Measurements from ENCODE around the gene ZNF117. TPM values are rescaled to one million over a fixed set of nuclear protein-coding genes. Genes with fewer than 3 reads are reported as not detected.

The ZNF117 gene
- total and polyA plus RNA-seq, 2 donors (not counting 1 experiment from before 2014, with no cell fraction given) = 5.2 to 9.2 TPM

DNA sequence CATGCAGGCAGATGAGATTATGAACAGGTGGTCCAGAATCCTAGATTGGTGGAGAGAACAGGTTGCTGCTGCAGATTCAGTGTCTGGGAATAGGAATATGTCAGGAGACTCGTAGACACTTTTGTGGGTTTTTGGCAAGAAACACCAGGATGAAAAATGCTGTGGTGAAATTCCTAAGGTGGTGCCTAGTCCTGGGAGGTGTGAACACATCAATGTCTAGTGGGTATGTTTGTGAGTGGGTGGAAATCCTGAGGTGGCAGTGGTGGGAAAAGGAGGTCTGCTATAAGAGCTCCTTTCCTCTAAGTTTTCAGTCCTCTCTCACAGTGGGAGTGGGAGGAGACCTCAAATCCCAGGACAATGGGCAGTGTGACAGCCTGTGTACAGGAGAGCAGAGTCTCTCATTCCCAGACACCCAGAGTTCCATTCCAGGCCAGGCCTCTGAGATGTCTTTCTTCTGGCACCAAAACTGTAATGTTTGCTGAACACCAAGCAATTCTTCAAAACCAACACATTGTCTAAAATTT, 10.5 kb upstream of the ZNF117 start:
- H3K36me3 ChIP-seq (replicated peaks in 1 of 2; ENCODE audit: control extremely low read depth in 1 of 2, control insufficient read depth in 1 of 2, extremely low read depth in 1 of 2, insufficient read depth in 2 of 2, low read length in 1 of 2) = peaks cover 0 to 21% of the 10 kb centered on the region in 2 experiments
- no peak overlapping the region for H3K4me2 ChIP-seq (replicated peaks; ENCODE audit: low read depth, low read length, poor library complexity, severe bottlenecking)
- no peaks in the 10 kb centered on the region for H3K27me3 ChIP-seq (replicated peaks in 1 of 4; ENCODE audit: control extremely low read depth in 1 of 4, control insufficient read depth in 3 of 4, insufficient read depth in 4 of 4, low read length in 3 of 4)
- CTCF ChIA-PET = no interaction called here
- no peak overlapping the region for H3K4me3 ChIP-seq (ENCODE audit: control extremely low read depth in 1 of 5, extremely low read depth in 1 of 5, insufficient read depth in 1 of 5, low read depth in 2 of 5, low read length in 4 of 5)
- H3K4me1 ChIP-seq (ENCODE audit: control insufficient read depth in 2 of 2, insufficient read depth in 2 of 2, low read length in 2 of 2) = peaks cover 36 to 56% of the 10 kb centered on the region in 2 donors
- peaks cover 20% of the 10 kb centered on the region for H3K9me3 Mint-ChIP-seq (ENCODE audit: insufficient read depth)
- H3K27ac Mint-ChIP-seq = peak overlapping the region; percentile 46
- H4K20me1 ChIP-seq (ENCODE audit: control insufficient read depth, insufficient read depth, low read length, poor library complexity, severe bottlenecking) = no peaks in the 10 kb centered on the region
- no peak overlapping the region for H3K4me3 Mint-ChIP-seq
- intact Hi-C loops (cut with micrococcal nuclease) = loop anchor here (10.0 kb wide), 1 partner anchor 373 kb away; the partner anchor contains the start of gene ZNF92
- TF ChIP-seq EZH2 (IDR thresholded peaks at IDR 0.05; ENCODE audit: borderline replicate concordance, insufficient read depth, low read depth, low read length, poor library complexity, severe bottlenecking) = no peak
- no peak for TF ChIP-seq CTCF (IDR thresholded peaks at IDR 0.05)
- DNase-seq (no peak), ATAC-seq (ENCODE audit: low read depth) (no peak)
- H3K9me3 ChIP-seq (ENCODE audit: control extremely low read depth in 1 of 3, control insufficient read depth in 2 of 3, insufficient read depth in 1 of 3, low read length in 2 of 3) = peaks cover 0 to 61% (median 48%) of the 10 kb centered on the region in 3 donors
- no peaks in the 10 kb centered on the region for H3K27me3 Mint-ChIP-seq
- H3K9ac ChIP-seq (ENCODE audit: low read length) = no peak overlapping the region
- H3K4me1 Mint-ChIP-seq = peaks cover 64% of the 10 kb centered on the region
- H3K79me2 ChIP-seq (ENCODE audit: control insufficient read depth, insufficient read depth, low read length) = peaks cover 70% of the 10 kb centered on the region
- no peak overlapping the region for H2AFZ ChIP-seq (ENCODE audit: insufficient read depth, low read depth, low read length, poor library complexity, severe bottlenecking)
- POLR2A ChIA-PET = no interaction called here
- H3K27ac ChIP-seq (ENCODE audit: low read length in 2 of 2) = peak overlapping the region in 1 of 2 donors; percentile 34
- WGBS (ENCODE audit: insufficient coverage) = 0% methylated on average over 1 of the region's 1 CpG

DNA sequence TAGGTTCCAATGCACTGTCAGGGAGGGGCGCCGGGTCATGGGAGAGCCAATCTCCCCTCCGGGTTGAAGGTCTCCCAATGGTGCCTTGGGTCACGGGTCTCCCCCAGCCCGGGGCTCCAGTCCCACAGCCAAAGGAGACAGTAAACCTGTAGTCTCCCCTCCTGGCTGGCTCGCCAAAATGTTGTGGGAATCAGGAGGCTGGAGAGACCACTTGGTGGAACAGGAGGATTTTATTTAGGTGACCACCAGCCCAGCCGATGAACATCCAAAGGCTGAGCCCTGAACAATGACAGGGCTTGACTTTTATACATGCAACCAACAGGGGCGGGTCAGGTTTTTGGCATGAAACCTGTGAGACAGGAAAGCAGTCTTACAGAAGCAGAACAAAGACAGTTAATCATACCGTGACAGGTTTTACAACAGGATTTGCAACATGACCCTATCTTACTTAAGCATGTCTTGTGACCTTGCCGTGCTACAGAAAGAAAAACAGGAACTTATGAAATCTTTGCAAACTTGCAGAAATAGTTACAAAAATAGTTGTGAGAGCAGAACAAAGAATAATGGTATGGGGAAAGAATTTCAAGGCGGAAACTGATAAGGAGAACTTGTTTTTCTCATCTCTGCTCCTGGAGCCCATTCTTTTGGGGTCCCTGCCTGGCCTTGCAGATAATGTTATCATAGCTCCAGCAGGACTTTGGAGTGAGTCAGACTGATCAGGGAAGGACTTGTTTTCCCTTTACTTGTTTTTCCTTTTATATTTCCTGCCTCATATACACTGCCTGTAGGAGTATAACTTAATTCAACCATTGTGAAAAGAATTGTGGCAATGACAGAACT, 8.5 kb upstream of the ZNF117 start:
- Histone ChIP-seq H3K36me3 (replicated peaks in 1 of 2; ENCODE audit: control extremely low read depth in 1 of 2, control insufficient read depth in 1 of 2, extremely low read depth in 1 of 2, insufficient read depth in 2 of 2, low read length in 1 of 2) (peaks cover 0 to 21% of the 10 kb centered on the region in 2 experiments), H3K9me3 (ENCODE audit: control extremely low read depth in 1 of 3, control insufficient read depth in 2 of 3, insufficient read depth in 1 of 3, low read length in 2 of 3) (peaks cover 0 to 79% (median 68%) of the 10 kb centered on the region in 3 donors), H3K9ac (ENCODE audit: low read length) (peak overlapping the region; percentile 11), H3K4me3 (ENCODE audit: control extremely low read depth in 1 of 5, extremely low read depth in 1 of 5, insufficient read depth in 1 of 5, low read depth in 2 of 5, low read length in 4 of 5) (peak overlapping the region in 1 of 5 experiments; percentile 21), H3K79me2 (ENCODE audit: control insufficient read depth, insufficient read depth, low read length) (peaks cover 50% of the 10 kb centered on the region), H2AFZ (ENCODE audit: insufficient read depth, low read depth, low read length, poor library complexity, severe bottlenecking) (no peak overlapping the region), H3K27me3 (replicated peaks in 1 of 4; ENCODE audit: control extremely low read depth in 1 of 4, control insufficient read depth in 3 of 4, insufficient read depth in 4 of 4, low read length in 3 of 4) (no peaks in the 10 kb centered on the region), H4K20me1 (ENCODE audit: control insufficient read depth, insufficient read depth, low read length, poor library complexity, severe bottlenecking) (no peaks in the 10 kb centered on the region), H3K27ac (ENCODE audit: low read length in 2 of 2) (peak overlapping the region; percentile 50 to 73), H3K4me2 (replicated peaks; ENCODE audit: low read depth, low read length, poor library complexity, severe bottlenecking) (peak overlapping the region; percentile 47), H3K4me1 (ENCODE audit: control insufficient read depth in 2 of 2, insufficient read depth in 2 of 2, low read length in 2 of 2) (peaks cover 22 to 44% of the 10 kb centered on the region in 2 donors)
- ChIA-PET CTCF (no interaction called here), POLR2A (no interaction called here)
- WGBS (ENCODE audit: insufficient coverage) = 65% methylated on average over 9 of the region's 11 CpGs
- ATAC-seq (ENCODE audit: low read depth) = peak; percentile 78
- H3K27me3 Mint-ChIP-seq = no peaks in the 10 kb centered on the region
- H3K9me3 Mint-ChIP-seq (ENCODE audit: insufficient read depth) = peaks cover 23% of the 10 kb centered on the region
- H3K4me3 Mint-ChIP-seq = peak overlapping the region; percentile 57
- peak; percentile 80 for DNase-seq
- intact Hi-C loops (cut with micrococcal nuclease) = loop anchor here (10.0 kb wide), 1 partner anchor 375 kb away; the partner anchor contains the start of gene ZNF92
- no peak for TF ChIP-seq CTCF (IDR thresholded peaks at IDR 0.05)
- H3K4me1 Mint-ChIP-seq = peaks cover 46% of the 10 kb centered on the region
- H3K27ac Mint-ChIP-seq = peak overlapping the region; percentile 79
